Uterus (tissue), 2 donors: ENCODE measurements around the gene KLK7.

Source experiments
- POLR2A ChIP-seq, 2 donors: fragments of 450-650 bp; IDR thresholded peaks; one replicate each; pipeline ENCODE4 v1.6.1; 2016; ENCODE audit warnings: antibody characterized with exemption in 2 of 2, mild to moderate bottlenecking in 1 of 2, moderate library complexity in 1 of 2
- TF ChIP-seq, protein P1 (sequence below), 4 experiments: fragments of 200-600 bp in 2 of 4; fragments of 450-650 bp in 2 of 4; sonication (generic) in 2 of 4; IDR thresholded peaks; one replicate each; pipeline ENCODE4 v1.5.1; 2016 to 2019; ENCODE audit warnings: antibody characterized with exemption in 4 of 4, mild to moderate bottlenecking in 2 of 4, moderate library complexity in 1 of 4

DNA sequence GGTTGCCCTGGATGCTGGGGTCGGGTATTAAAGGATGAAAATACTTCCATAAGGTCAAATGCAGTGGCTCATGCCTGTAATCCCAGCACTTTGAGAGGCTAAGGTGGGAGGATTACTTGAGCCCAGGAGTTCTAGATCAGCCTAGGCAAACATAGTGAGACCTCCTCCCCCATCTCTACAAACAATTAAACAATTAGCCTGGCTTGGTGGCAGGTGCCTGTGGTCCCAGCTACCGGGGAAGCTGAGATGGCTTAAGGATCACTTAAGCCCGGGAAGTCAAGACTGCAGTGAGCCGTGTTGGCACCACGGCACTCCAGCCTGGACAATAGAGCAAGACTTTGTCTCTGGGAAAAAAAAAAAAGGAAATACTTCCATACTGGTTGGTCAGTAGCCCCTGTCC, 41.2 kb upstream of the KLK7 start:
- TF ChIP-seq, protein P1, sequence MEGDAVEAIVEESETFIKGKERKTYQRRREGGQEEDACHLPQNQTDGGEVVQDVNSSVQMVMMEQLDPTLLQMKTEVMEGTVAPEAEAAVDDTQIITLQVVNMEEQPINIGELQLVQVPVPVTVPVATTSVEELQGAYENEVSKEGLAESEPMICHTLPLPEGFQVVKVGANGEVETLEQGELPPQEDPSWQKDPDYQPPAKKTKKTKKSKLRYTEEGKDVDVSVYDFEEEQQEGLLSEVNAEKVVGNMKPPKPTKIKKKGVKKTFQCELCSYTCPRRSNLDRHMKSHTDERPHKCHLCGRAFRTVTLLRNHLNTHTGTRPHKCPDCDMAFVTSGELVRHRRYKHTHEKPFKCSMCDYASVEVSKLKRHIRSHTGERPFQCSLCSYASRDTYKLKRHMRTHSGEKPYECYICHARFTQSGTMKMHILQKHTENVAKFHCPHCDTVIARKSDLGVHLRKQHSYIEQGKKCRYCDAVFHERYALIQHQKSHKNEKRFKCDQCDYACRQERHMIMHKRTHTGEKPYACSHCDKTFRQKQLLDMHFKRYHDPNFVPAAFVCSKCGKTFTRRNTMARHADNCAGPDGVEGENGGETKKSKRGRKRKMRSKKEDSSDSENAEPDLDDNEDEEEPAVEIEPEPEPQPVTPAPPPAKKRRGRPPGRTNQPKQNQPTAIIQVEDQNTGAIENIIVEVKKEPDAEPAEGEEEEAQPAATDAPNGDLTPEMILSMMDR (IDR thresholded peaks at IDR 0.05), result no peak
- TF ChIP-seq POLR2A (IDR thresholded peaks at IDR 0.05), result no peak
